K562 (cell line): ENCODE data around the gene PAX5. TPM values are rescaled to one million over a fixed set of nuclear protein-coding genes. Genes with fewer than 3 reads are reported as not detected.

Experiments used
- ATAC-seq: fragments of 200-7000 bp; cut with Tn5 transposase; 3 replicates; pipeline ENCODE4 v1.9.1; 2020; ENCODE audit warnings: moderate library complexity
- BruUV-seq: library from RNA; stranded (reverse); fragments of 400-500 nt; replicated peaks from 2 replicates; lab custom pipeline; 2021; lab: Mats Ljungman, UMichigan
- CTCF ChIA-PET: fragments of 300-600 bp; formaldehyde crosslinking; extraction: SDS; loops from one replicate; lab custom pipeline; 2021; ENCODE audit warnings: low intra/inter-chr PET ratio; lab: Yijun Ruan, JAX
- POLR2A ChIA-PET: fragments of 300-600, 350-650 bp; sonication (Branson Sonifier 250); formaldehyde crosslinking; extraction: SDS; loops from one replicate; lab custom pipeline; 2021; ENCODE audit warnings: antibody characterized with exemption, inconsistent platforms; lab: Yijun Ruan, JAX
- DNase-seq, 4 experiments: peaks; one replicate each; pipeline versions ENCODE4 v3.0.0 to v3.0.0-alpha.2; 2011 to 2018; ENCODE audit warnings: low spot score in 3 of 4, mixed read lengths in 3 of 4; ENCODE audit errors: extremely low read depth in 1 of 4
- FAIRE-seq: peaks from 2 replicates; lab custom pipeline; 2011; peaks lifted over from hg19 to GRCh38; lab: Jason Lieb, UNC
- H2AFZ ChIP-seq: 2 replicates; pipeline ENCODE4 v1.6.0; 2011; ENCODE audit warnings: low read depth, low read length, control low read depth, inconsistent platforms
- H3K27ac ChIP-seq: fragments of 200-600 bp; 3 replicates; pipeline ENCODE4 v1.8.0; 2011; ENCODE audit warnings: low read depth, mild to moderate bottlenecking, control low read depth, inconsistent platforms, low read length, moderate library complexity, mixed read lengths; ENCODE audit errors: extremely low read depth
- H3K27me3 ChIP-seq, 2 experiments: fragments of 300-600 bp in 1 of 2; 2 replicates in 1 of 2; 3 replicates in 1 of 2; pipeline versions ENCODE4 v1.6.0 to v1.8.0; 2011; ENCODE audit warnings: inconsistent platforms in 2 of 2, low read length in 2 of 2, mild to moderate bottlenecking in 1 of 2, mixed read lengths in 1 of 2, moderate library complexity in 1 of 2; ENCODE audit not compliant: control insufficient read depth in 2 of 2, insufficient read depth in 2 of 2
- H3K36me3 ChIP-seq: fragments of 300-600 bp; 3 replicates; pipeline ENCODE4 v1.8.0; 2011; ENCODE audit warnings: mild to moderate bottlenecking, low read length, inconsistent platforms; ENCODE audit not compliant: control insufficient read depth, insufficient read depth
- H3K4me1 ChIP-seq, 2 experiments: fragments of 200-600 bp in 1 of 2; replicated peaks in 1 of 2; 2 replicates in 1 of 2; 3 replicates in 1 of 2; pipeline versions ENCODE4 v1.5.1 to v1.8.0; 2011; ENCODE audit warnings: inconsistent platforms in 2 of 2, low read length in 2 of 2, mild to moderate bottlenecking in 1 of 2, mixed read lengths in 1 of 2, moderate library complexity in 1 of 2; ENCODE audit not compliant: control insufficient read depth in 2 of 2, insufficient read depth in 2 of 2
- H3K4me2 ChIP-seq: 2 replicates; pipeline ENCODE4 v1.6.1; 2011; ENCODE audit warnings: low read length, control low read depth, inconsistent platforms, mixed read lengths; ENCODE audit not compliant: insufficient read depth
- H3K4me3 ChIP-seq: fragments of 200-600 bp; sonication (generic), shearing (Covaris generic); 2 replicates; pipeline ENCODE4 v1.5.1; 2016; ENCODE audit warnings: control low read depth, inconsistent platforms
- H3K79me2 ChIP-seq: fragments of 200-600 bp; 3 replicates; pipeline ENCODE4 v1.8.0; 2011; ENCODE audit warnings: low read length, inconsistent platforms; ENCODE audit not compliant: control insufficient read depth, insufficient read depth
- H3K9ac ChIP-seq, 2 experiments: 2 replicates each; pipeline versions ENCODE4 v1.6.0 to v1.6.1; 2011; ENCODE audit warnings: low read depth in 2 of 2, low read length in 2 of 2, control low read depth in 1 of 2, inconsistent platforms in 1 of 2, mild to moderate bottlenecking in 1 of 2, mixed read lengths in 1 of 2; ENCODE audit not compliant: insufficient read depth in 1 of 2
- H3K9me1 ChIP-seq: one replicate; pipeline ENCODE4 v1.6.0; 2011; ENCODE audit warnings: inconsistent platforms, mild to moderate bottlenecking, low read length, moderate library complexity; ENCODE audit not compliant: control insufficient read depth, insufficient read depth
- H3K9me3 ChIP-seq: replicated peaks from 2 replicates; pipeline ENCODE4 v1.5.1; 2011; ENCODE audit warnings: low read depth, low read length, inconsistent platforms; ENCODE audit not compliant: control insufficient read depth, insufficient read depth
- H4K20me1 ChIP-seq: replicated peaks from 2 replicates; pipeline ENCODE4 v1.6.1; 2011; ENCODE audit warnings: low read length, inconsistent platforms, mixed read lengths; ENCODE audit not compliant: control insufficient read depth, insufficient read depth
- CHD4 ChIP-seq: fragments of 200-600 bp; sonication (generic); IDR thresholded peaks from 3 replicates; pipeline ENCODE4 v1.6.1; 2012; ENCODE audit warnings: low read depth, mild to moderate bottlenecking, mixed read lengths, low read length, inconsistent platforms; ENCODE audit not compliant: insufficient read depth, insufficient replicate concordance, poor library complexity, severe bottlenecking
- TFAM ChIP-seq: fragments of 250-450 bp; sonication (Bioruptor Pico); conservative IDR thresholded peaks from 2 replicates; pipeline ENCODE4 v1.5.0; 2021; ENCODE audit warnings: mild to moderate bottlenecking, moderate library complexity
- ZNF253 ChIP-seq: fragments of 250-450 bp; sonication (Bioruptor Pico); conservative IDR thresholded peaks from 2 replicates; pipeline ENCODE4 v1.6.1; 2021; ENCODE audit warnings: mild to moderate bottlenecking
- ZNF57 ChIP-seq: fragments of 450-650 bp; formaldehyde crosslinking; IDR thresholded peaks from 2 replicates; pipeline ENCODE4 v1.4.0; 2020; ENCODE audit warnings: mild to moderate bottlenecking, moderate library complexity
- WGBS: fragments of 100-300 bp; shearing (Covaris generic); methylation state at CpG from one replicate; pipeline ENCODE4 v1.1.6; 2016; ENCODE audit warnings: low coverage, mixed read lengths; ENCODE audit not compliant: insufficient coverage; ENCODE audit errors: missing lambda C conversion rate; 5-methylcytosine and 5-hydroxymethylcytosine counted together
- in situ Hi-C: fragments of 300-500 bp; cut with MboI; formaldehyde crosslinking; loops from 4 replicates; pipeline ENCODE4 v1.15.0; 2018; ENCODE audit warnings: inconsistent platforms, mixed read lengths
- intact Hi-C: fragments of 100-400 bp; cut with micrococcal nuclease; formaldehyde crosslinking; loops from 2 replicates; pipeline ENCODE4 v1.14.2; 2022
- polyA plus RNA-seq, 8 experiments: library from polyadenylated mRNA; depleted of rRNA in 4 of 8; stranded (reverse) in 5 of 8; unstranded in 3 of 8; fragments of >200 nt; fragmentation: Nextera tagmentation in 2 of 8; fragmentation: Illumina TruSeq in 1 of 8; extraction: Ambion mirVana in 2 of 8; extraction: Trizol in 1 of 8; gene quantifications; 2 replicates each; pipeline versions ENCODE4 v1.2.1 to v1.2.3, GENCODE V29; 2011 to 2014; ENCODE audit warnings: inconsistent platforms in 1 of 8, missing spikeins in 1 of 8
- total RNA-seq, 7 experiments: library from RNA; depleted of rRNA in 6 of 7; stranded (reverse); fragments of >200 nt in 6 of 7; fragmentation: Illumina TruSeq in 2 of 7; extraction: Trizol in 2 of 7; gene quantifications; 2 replicates each; pipeline versions ENCODE4 v1.2.1 to v1.2.3, GENCODE V29; 2011 to 2021; ENCODE audit warnings: low replicate concordance in 1 of 7
- TF ChIP-seq, protein P1 (sequence below): sonication (generic); formaldehyde crosslinking; IDR thresholded peaks from 2 replicates; pipeline ENCODE4 v1.8.0; 2022; ENCODE audit warnings: mild to moderate bottlenecking, missing genetic modification reagents
- TF ChIP-seq, protein P2 (sequence below): IDR thresholded peaks from 2 replicates; pipeline ENCODE4 v1.6.1; 2016; ENCODE audit warnings: missing genetic modification characterization, missing compliant biosample characterization

Gene PAX5
- total and polyA plus RNA-seq, 9 of the 15 experiments (the other 6 are each of a cell fraction or from before 2014, with no cell fraction given), result 0.03 to 0.09 TPM; not detected in 7

DNA sequence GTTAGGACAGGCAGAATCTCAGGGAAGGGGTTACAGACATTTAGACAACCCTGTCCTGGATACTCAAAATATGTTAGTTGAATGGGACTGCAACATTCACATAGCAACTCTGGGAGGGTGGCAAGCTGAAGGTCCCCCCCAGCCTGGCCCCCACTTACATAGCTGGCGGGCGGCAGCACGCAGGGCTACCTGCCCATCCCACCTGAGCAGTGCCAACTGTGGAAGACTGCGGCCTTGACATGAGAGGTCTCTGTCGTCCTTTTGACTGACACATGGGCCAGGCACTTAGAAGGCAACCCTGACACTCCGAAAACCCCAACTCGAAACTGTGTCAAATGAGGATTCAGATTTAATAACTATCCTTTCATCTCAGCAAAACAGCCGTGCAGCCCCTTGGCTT is 16.5 kb downstream of the PAX5 start:
- POLR2A ChIA-PET, result no interaction called here
- H3K4me2 ChIP-seq, result no peak overlapping the region
- DNase-seq (no peak), FAIRE-seq (no peak), ATAC-seq (no peak)
- no peaks in the 10 kb centered on the region for H3K79me2 ChIP-seq
- H3K4me3 ChIP-seq, result no peak overlapping the region
- TF ChIP-seq, protein P1, sequence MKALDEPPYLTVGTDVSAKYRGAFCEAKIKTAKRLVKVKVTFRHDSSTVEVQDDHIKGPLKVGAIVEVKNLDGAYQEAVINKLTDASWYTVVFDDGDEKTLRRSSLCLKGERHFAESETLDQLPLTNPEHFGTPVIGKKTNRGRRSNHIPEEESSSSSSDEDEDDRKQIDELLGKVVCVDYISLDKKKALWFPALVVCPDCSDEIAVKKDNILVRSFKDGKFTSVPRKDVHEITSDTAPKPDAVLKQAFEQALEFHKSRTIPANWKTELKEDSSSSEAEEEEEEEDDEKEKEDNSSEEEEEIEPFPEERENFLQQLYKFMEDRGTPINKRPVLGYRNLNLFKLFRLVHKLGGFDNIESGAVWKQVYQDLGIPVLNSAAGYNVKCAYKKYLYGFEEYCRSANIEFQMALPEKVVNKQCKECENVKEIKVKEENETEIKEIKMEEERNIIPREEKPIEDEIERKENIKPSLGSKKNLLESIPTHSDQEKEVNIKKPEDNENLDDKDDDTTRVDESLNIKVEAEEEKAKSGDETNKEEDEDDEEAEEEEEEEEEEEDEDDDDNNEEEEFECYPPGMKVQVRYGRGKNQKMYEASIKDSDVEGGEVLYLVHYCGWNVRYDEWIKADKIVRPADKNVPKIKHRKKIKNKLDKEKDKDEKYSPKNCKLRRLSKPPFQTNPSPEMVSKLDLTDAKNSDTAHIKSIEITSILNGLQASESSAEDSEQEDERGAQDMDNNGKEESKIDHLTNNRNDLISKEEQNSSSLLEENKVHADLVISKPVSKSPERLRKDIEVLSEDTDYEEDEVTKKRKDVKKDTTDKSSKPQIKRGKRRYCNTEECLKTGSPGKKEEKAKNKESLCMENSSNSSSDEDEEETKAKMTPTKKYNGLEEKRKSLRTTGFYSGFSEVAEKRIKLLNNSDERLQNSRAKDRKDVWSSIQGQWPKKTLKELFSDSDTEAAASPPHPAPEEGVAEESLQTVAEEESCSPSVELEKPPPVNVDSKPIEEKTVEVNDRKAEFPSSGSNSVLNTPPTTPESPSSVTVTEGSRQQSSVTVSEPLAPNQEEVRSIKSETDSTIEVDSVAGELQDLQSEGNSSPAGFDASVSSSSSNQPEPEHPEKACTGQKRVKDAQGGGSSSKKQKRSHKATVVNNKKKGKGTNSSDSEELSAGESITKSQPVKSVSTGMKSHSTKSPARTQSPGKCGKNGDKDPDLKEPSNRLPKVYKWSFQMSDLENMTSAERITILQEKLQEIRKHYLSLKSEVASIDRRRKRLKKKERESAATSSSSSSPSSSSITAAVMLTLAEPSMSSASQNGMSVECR (CRISPR knock-in tag), result no peak
- no peak for TF ChIP-seq CHD4
- TF ChIP-seq ZNF253 (CRISPR knock-in tag), result no peak
- TF ChIP-seq ZNF57, result no peak
- TF ChIP-seq, protein P2, sequence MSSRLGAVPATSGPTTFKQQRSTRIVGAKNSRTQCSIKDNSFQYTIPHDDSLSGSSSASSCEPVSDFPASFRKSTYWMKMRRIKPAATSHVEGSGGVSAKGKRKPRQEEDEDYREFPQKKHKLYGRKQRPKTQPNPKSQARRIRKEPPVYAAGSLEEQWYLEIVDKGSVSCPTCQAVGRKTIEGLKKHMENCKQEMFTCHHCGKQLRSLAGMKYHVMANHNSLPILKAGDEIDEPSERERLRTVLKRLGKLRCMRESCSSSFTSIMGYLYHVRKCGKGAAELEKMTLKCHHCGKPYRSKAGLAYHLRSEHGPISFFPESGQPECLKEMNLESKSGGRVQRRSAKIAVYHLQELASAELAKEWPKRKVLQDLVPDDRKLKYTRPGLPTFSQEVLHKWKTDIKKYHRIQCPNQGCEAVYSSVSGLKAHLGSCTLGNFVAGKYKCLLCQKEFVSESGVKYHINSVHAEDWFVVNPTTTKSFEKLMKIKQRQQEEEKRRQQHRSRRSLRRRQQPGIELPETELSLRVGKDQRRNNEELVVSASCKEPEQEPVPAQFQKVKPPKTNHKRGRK (tag), result no peak
- no peak for TF ChIP-seq TFAM (CRISPR knock-in tag)
- no peak overlapping the region for H3K9ac ChIP-seq
- peaks cover 4% of the 10 kb centered on the region for H3K9me1 ChIP-seq
- intact Hi-C loops, result no loop called here
- H3K9me3 ChIP-seq, result no peaks in the 10 kb centered on the region
- in situ Hi-C loops, result no loop called here
- H2AFZ ChIP-seq, result no peak overlapping the region
- no peaks in the 10 kb centered on the region; a peak in 1 of 5 replicates for H3K4me1 ChIP-seq
- peaks cover 21 to 23% of the 10 kb centered on the region in 2 experiments for H3K27me3 ChIP-seq
- H3K27ac ChIP-seq, result no peak overlapping the region
- CTCF ChIA-PET, result no interaction called here
- no peaks in the 10 kb centered on the region for H3K36me3 ChIP-seq
- no peaks in the 10 kb centered on the region; the same call in 1 of the 2 replicates for H4K20me1 ChIP-seq
- BruUV-seq, result no TSS peak
- 1% methylated on average over 8 of the region's 8 CpGs for WGBS
